Neural progenitor cell (in vitro differentiated cells): Measurements from ENCODE around the gene PGP. TPM values are rescaled to one million over a fixed set of nuclear protein-coding genes. Genes with fewer than 3 reads are reported as not detected.
"Not testable (repeated sequence)": the region's sequence is repeated elsewhere in the genome, so short reads cannot be mapped to it uniquely, and the experiment has no call there.

Experiments used
- DNase-seq: peaks from one replicate; pipeline ENCODE4 v3.0.0-alpha.2; 2016; ENCODE audit warnings: low spot score
- H2AFZ ChIP-seq: fragments of 200-600 bp; sonication (generic); replicated peaks from 2 replicates; pipeline ENCODE4 v1.6.1; 2016; ENCODE audit warnings: antibody characterized with exemption
- H3F3A ChIP-seq: fragments of 200-600 bp; sonication (generic); 2 replicates; pipeline ENCODE4 v1.6.1; 2016; ENCODE audit warnings: antibody characterized with exemption, low read depth
- H3K27ac ChIP-seq: fragments of 200-600 bp; sonication (generic); 2 replicates; pipeline ENCODE4 v1.5.1; 2016; ENCODE audit warnings: mild to moderate bottlenecking
- H3K27me3 ChIP-seq: fragments of 200-600 bp; sonication (generic); 2 replicates; pipeline ENCODE4 v1.6.1; 2016; ENCODE audit warnings: mild to moderate bottlenecking, moderate library complexity
- H3K36me3 ChIP-seq: fragments of 200-600 bp; sonication (generic); 2 replicates; pipeline ENCODE4 v1.5.1; 2016
- H3K4me1 ChIP-seq: fragments of 200-600 bp; sonication (generic); 2 replicates; pipeline ENCODE4 v1.6.1; 2016; ENCODE audit warnings: mixed run types
- H3K4me2 ChIP-seq: fragments of 200-600 bp; sonication (generic); 2 replicates; pipeline ENCODE4 v1.6.1; 2016
- H3K4me3 ChIP-seq: fragments of 200-600 bp; sonication (generic); 2 replicates; pipeline ENCODE4 v1.5.1; 2016
- H3K79me2 ChIP-seq: fragments of 200-600 bp; sonication (generic); 2 replicates; pipeline ENCODE4 v1.6.1; 2016; ENCODE audit warnings: low read depth
- H3K9ac ChIP-seq: fragments of 200-600 bp; sonication (generic); 2 replicates; pipeline ENCODE4 v1.6.1; 2016
- H3K9me3 ChIP-seq: fragments of 200-600 bp; sonication (generic); 2 replicates; pipeline ENCODE4 v1.5.1; 2016; ENCODE audit warnings: low read depth
- H4K20me1 ChIP-seq: fragments of 200-600 bp; sonication (generic); 2 replicates; pipeline ENCODE4 v1.6.1; 2016; ENCODE audit warnings: low read depth
- H3K27ac Mint-ChIP-seq: 3 replicates; pipeline ENCODE4 v1.8.0; 2021; ENCODE audit warnings: mixed read lengths
- H3K27me3 Mint-ChIP-seq: 2 replicates; pipeline ENCODE4 v1.8.0; 2022; ENCODE audit warnings: low read depth, mild to moderate bottlenecking, inconsistent platforms, moderate library complexity, mixed read lengths; ENCODE audit not compliant: insufficient read depth
- H3K36me3 Mint-ChIP-seq: 3 replicates; pipeline ENCODE4 v1.8.0; 2021; ENCODE audit warnings: mixed read lengths
- H3K4me1 Mint-ChIP-seq: 3 replicates; pipeline ENCODE4 v1.8.0; 2021; ENCODE audit warnings: mixed read lengths
- H3K4me3 Mint-ChIP-seq: 3 replicates; pipeline ENCODE4 v1.8.0; 2021; ENCODE audit warnings: mild to moderate bottlenecking, moderate library complexity, mixed read lengths
- H3K9me3 Mint-ChIP-seq: 3 replicates; pipeline ENCODE4 v1.8.0; 2020; ENCODE audit warnings: mixed read lengths
- CTCF ChIP-seq: fragments of 200-600 bp; sonication (generic); IDR thresholded peaks from 2 replicates; pipeline ENCODE4 v1.5.1; 2017; ENCODE audit warnings: antibody characterized with exemption, mild to moderate bottlenecking
- EZH2 ChIP-seq: fragments of 200-600 bp; sonication (generic); IDR thresholded peaks from 2 replicates; pipeline ENCODE4 v1.6.1; 2017; ENCODE audit warnings: antibody characterized with exemption, mild to moderate bottlenecking, moderate library complexity
- EZH2phosphoT487 ChIP-seq: fragments of 200-600 bp; sonication (generic); IDR thresholded peaks from 2 replicates; pipeline ENCODE4 v1.6.1; 2017; ENCODE audit warnings: antibody characterized with exemption
- total RNA-seq: library from RNA; depleted of rRNA; stranded (reverse); fragments of >200 nt; gene quantifications from 2 replicates; pipeline ENCODE4 v1.2.3, GENCODE V29; 2015; ENCODE audit warnings: low replicate concordance

Gene PGP
- 13.3 and 42.9 TPM in 2 replicates for total RNA-seq

GRCh38 chr16:2214719-2214968 lies at the start of gene PGP:
Gene PGP (minus strand): TSS chr16:2214840. CDS start chr16:2214777, 63 bp downstream.
- peaks cover 19% of the 10 kb centered on the region for H3K4me1 Mint-ChIP-seq
- Histone ChIP-seq H2AFZ (no peak within 1 kb of the TSS), H3K9ac (peak within 1 kb of the TSS; percentile 92), H3K4me3 (peak within 1 kb of the TSS; percentile 99), H3K9me3 (no peaks in the 10 kb centered on the region), H3K4me1 (peaks cover 11% of the 10 kb centered on the region), H3K4me2 (peak within 1 kb of the TSS; percentile 93), H3K36me3 (no peaks in the 10 kb centered on the region), H3K27ac (peak within 1 kb of the TSS; percentile 95), H4K20me1 (peaks cover 37% of the 10 kb centered on the region), H3K27me3 (no peaks in the 10 kb centered on the region), H3K79me2 (peaks cover 32% of the 10 kb centered on the region), H3F3A (peaks cover 47% of the 10 kb centered on the region)
- H3K36me3 Mint-ChIP-seq: peaks cover 4% of the 10 kb centered on the region
- no peak for DNase-seq
- peak within 1 kb of the TSS; percentile 94 for H3K27ac Mint-ChIP-seq
- no peaks in the 10 kb centered on the region for H3K9me3 Mint-ChIP-seq
- H3K27me3 Mint-ChIP-seq: peaks cover 6% of the 10 kb centered on the region
- no peak for TF ChIP-seq EZH2
- no peak for TF ChIP-seq CTCF
- TF ChIP-seq EZH2phosphoT487: no peak
- peak within 1 kb of the TSS; percentile 91 for H3K4me3 Mint-ChIP-seq

- H3K27ac Mint-ChIP-seq, H3K4me2 ChIP-seq, H3K27me3 Mint-ChIP-seq, H2AFZ ChIP-seq, H3K27me3 ChIP-seq, H3K27ac ChIP-seq, H3K4me3 Mint-ChIP-seq, H3K9ac ChIP-seq, DNase-seq, H3K4me1 ChIP-seq, H3K4me3 ChIP-seq, H3K9me3 Mint-ChIP-seq, H3K9me3 ChIP-seq: not testable (repeated sequence)
- H3K4me1 Mint-ChIP-seq: peaks cover 19% of the 10 kb centered on the region
- peaks cover 35% of the 10 kb centered on the region for H3K36me3 Mint-ChIP-seq
- H3F3A ChIP-seq: peaks cover 18% of the 10 kb centered on the region
- H4K20me1 ChIP-seq: peaks cover 86% of the 10 kb centered on the region
- peaks cover 23% of the 10 kb centered on the region for H3K36me3 ChIP-seq
- H3K79me2 ChIP-seq: peaks cover 97% of the 10 kb centered on the region
Observed at GRCh38 chr16:2263026-2263425, 48.4 kb upstream of the PGP start.

GRCh38 chr16:2260250-2260649 lies 45.6 kb upstream of the PGP start:
- no peak overlapping the region for H3K27ac Mint-ChIP-seq
- H3K4me3 Mint-ChIP-seq: no peak overlapping the region
- Histone ChIP-seq H4K20me1 (peaks cover 78% of the 10 kb centered on the region), H3K4me3 (no peak overlapping the region), H3K27ac (no peak overlapping the region), H3K9ac (no peak overlapping the region), H3K4me1 (no peaks in the 10 kb centered on the region), H3K27me3 (no peaks in the 10 kb centered on the region), H3K79me2 (peaks cover 89% of the 10 kb centered on the region), H3F3A (peaks cover 25% of the 10 kb centered on the region), H2AFZ (no peak overlapping the region), H3K4me2 (no peak overlapping the region), H3K36me3 (peaks cover 23% of the 10 kb centered on the region), H3K9me3 (no peaks in the 10 kb centered on the region)
- no peaks in the 10 kb centered on the region for H3K9me3 Mint-ChIP-seq
- TF ChIP-seq EZH2phosphoT487 (no peak), EZH2 (no peak), CTCF (no peak)
- peaks cover 44% of the 10 kb centered on the region for H3K36me3 Mint-ChIP-seq
- peaks cover 7% of the 10 kb centered on the region for H3K4me1 Mint-ChIP-seq
- peaks cover 8% of the 10 kb centered on the region for H3K27me3 Mint-ChIP-seq
- DNase-seq: no peak

GRCh38 chr16:2258530-2258929 lies 43.9 kb upstream of the PGP start:
- not testable (repeated sequence) for H3K27ac Mint-ChIP-seq, H3K27me3 ChIP-seq, H3K4me1 Mint-ChIP-seq, H2AFZ ChIP-seq, H3K9me3 ChIP-seq, H3K4me2 ChIP-seq, H3K4me1 ChIP-seq, DNase-seq, H3K9ac ChIP-seq, H3K4me3 Mint-ChIP-seq, H3K27me3 Mint-ChIP-seq, H3K27ac ChIP-seq, H3K9me3 Mint-ChIP-seq, H3K4me3 ChIP-seq
- peaks cover 72% of the 10 kb centered on the region for H4K20me1 ChIP-seq
- H3K79me2 ChIP-seq: peaks cover 72% of the 10 kb centered on the region
- peaks cover 39% of the 10 kb centered on the region for H3F3A ChIP-seq
- H3K36me3 ChIP-seq: peaks cover 23% of the 10 kb centered on the region
- peaks cover 42% of the 10 kb centered on the region for H3K36me3 Mint-ChIP-seq
